Activated B cell treated with CpG ODN at 0.5 μM for 24 hours (primary cell): ENCODE results near the gene CBX2. TPM values are rescaled to one million over a fixed set of nuclear protein-coding genes. Genes with fewer than 3 reads are reported as not detected.
A peak's percentile ranks its signal among the peaks of the same experiment; 100 is the strongest.

Experiments
- ATAC-seq: fragments of 200-7000 bp; cut with Tn5 transposase; one replicate; pipeline ENCODE4 v1.10.0; 2021; ENCODE audit warnings: low read depth, mild to moderate bottlenecking, moderate library complexity
- CTCF ChIA-PET: fragments of 350-600 bp; sonication (Branson Sonifier 250); formaldehyde crosslinking; loops from one replicate; lab custom pipeline; 2021; ENCODE audit warnings: antibody characterized with exemption; lab: Charles Lee
- POLR2A ChIA-PET: fragments of 350-600 bp; sonication (Branson Sonifier 250); formaldehyde crosslinking; loops from one replicate; lab custom pipeline; 2021; ENCODE audit warnings: antibody characterized with exemption; lab: Charles Lee
- DNase-seq: peaks from one replicate; pipeline ENCODE4 v3.0.0; 2022
- H3K27ac Mint-ChIP-seq: one replicate; pipeline ENCODE4 v1.8.0; 2020; ENCODE audit warnings: mixed read lengths
- H3K27me3 Mint-ChIP-seq: one replicate; pipeline ENCODE4 v1.8.0; 2021; ENCODE audit warnings: mixed read lengths
- H3K36me3 Mint-ChIP-seq: one replicate; pipeline ENCODE4 v1.8.0; 2021; ENCODE audit warnings: low read depth, mixed read lengths
- H3K4me1 Mint-ChIP-seq: one replicate; pipeline ENCODE4 v1.8.0; 2021; ENCODE audit warnings: mixed read lengths
- H3K4me3 Mint-ChIP-seq: one replicate; pipeline ENCODE4 v1.8.0; 2020; ENCODE audit warnings: mild to moderate bottlenecking, mixed read lengths
- H3K9me3 Mint-ChIP-seq: one replicate; pipeline ENCODE4 v1.8.0; 2020; ENCODE audit warnings: mixed read lengths
- intact Hi-C: fragments of 100-400 bp; cut with micrococcal nuclease; formaldehyde crosslinking; loops from one replicate; pipeline ENCODE4 v1.15.1; 2024
- total RNA-seq: library from RNA; stranded (reverse); gene quantifications from 2 replicates; pipeline ENCODE4 v1.2.3, GENCODE V29; 2022
- TF ChIP-seq, protein P1 (sequence below): fragments of 200-600 bp; IDR thresholded peaks from one replicate; pipeline ENCODE4 v1.8.0; 2022; ENCODE audit warnings: antibody characterized with exemption, mild to moderate bottlenecking

CBX2 gene
- total RNA-seq, 1 donor from 2014 or later = 0.67 TPM

DNA sequence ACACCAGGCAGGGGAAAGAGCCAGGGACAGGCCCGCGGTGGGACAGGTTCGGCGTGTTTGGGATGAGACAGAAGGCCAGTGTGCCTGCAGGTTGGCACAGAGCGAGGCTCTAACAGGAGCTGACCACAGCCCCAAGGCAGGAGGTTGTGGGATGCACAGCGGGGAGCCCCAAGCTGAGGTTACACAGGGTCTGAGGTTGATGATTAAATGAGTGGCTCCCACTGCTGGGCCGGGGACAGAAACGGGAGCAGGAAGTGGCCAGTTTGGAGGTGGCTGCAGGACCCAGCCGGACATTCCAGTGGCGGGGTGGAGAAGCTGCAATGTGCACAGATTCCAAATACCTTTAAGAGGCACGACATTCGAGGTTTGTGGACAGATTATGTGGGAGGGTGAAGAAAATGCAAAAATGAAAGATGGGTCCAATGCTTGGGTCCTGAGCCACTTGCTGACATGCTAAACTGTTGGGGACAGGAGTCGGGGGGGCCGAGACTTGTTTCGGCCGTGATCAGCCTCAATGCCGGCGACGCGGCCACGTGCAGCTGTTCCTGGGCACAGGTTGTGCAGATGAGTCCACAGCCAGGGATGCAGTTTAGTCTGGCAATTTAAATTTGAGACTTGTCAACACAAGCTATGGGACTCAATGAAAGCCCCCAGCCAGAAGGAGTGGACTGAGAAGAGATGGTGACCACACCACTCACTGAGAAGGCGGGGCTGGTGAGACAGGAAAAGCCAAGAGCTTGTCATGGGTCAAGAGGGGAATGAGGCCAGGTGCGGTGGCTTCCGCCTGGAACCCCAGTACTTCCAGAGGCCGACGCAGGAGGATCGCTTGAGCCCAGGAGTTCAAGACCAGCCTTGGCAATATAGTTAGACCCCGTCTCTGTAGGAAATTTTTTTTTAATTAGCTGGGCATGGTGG, 38.5 kb upstream of the CBX2 start:
- Mint-ChIP-seq H3K27me3 (peaks cover 19% of the 10 kb centered on the region), H3K4me3 (no peak overlapping the region)
- POLR2A ChIA-PET = no interaction called here

DNA sequence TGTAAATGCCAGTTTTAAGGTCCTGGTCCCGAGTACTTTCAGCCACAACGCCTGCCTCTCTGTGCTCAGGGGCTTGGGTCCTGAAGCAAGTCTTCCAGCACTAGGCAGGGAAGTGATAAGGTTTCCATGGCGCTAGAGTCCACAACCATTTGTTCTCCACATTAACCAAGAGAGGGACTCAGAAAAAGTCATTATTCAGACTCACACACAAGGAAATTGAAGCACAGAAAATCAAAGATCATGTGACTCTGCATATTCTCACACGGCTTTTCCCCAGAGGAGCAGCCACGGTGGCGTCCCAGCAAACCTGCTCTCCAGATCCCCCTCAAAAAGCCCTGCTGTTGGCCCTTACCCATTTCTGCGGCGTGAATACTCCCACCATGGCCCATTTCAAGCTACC, 37.5 kb upstream of the CBX2 start:
- Mint-ChIP-seq H3K4me1 (peaks cover 10% of the 10 kb centered on the region), H3K27me3 (peaks cover 22% of the 10 kb centered on the region), H3K4me3 (no peak overlapping the region), H3K27ac (no peak overlapping the region), H3K36me3 (no peaks in the 10 kb centered on the region), H3K9me3 (no peaks in the 10 kb centered on the region)
- intact Hi-C loops = loop anchor here (5.0 kb wide), 1 partner anchor 192 kb away; no protein-coding TSS in a partner anchor
- no peak for DNase-seq
- TF ChIP-seq, protein P1, sequence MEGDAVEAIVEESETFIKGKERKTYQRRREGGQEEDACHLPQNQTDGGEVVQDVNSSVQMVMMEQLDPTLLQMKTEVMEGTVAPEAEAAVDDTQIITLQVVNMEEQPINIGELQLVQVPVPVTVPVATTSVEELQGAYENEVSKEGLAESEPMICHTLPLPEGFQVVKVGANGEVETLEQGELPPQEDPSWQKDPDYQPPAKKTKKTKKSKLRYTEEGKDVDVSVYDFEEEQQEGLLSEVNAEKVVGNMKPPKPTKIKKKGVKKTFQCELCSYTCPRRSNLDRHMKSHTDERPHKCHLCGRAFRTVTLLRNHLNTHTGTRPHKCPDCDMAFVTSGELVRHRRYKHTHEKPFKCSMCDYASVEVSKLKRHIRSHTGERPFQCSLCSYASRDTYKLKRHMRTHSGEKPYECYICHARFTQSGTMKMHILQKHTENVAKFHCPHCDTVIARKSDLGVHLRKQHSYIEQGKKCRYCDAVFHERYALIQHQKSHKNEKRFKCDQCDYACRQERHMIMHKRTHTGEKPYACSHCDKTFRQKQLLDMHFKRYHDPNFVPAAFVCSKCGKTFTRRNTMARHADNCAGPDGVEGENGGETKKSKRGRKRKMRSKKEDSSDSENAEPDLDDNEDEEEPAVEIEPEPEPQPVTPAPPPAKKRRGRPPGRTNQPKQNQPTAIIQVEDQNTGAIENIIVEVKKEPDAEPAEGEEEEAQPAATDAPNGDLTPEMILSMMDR = no peak
- ChIA-PET POLR2A (no interaction called here), CTCF (interaction anchor here (1.4 to 2.2 kb wide), 3 partner anchors 230 to 268 kb away, joined by 3 to 9 read pairs (median 5); no protein-coding TSS in a partner anchor)
- no peak for ATAC-seq

More for the DNA sequence above, 38.5 kb upstream of the CBX2 start:
- Mint-ChIP-seq H3K9me3 (no peaks in the 10 kb centered on the region), H3K4me1 (peaks cover 5% of the 10 kb centered on the region), H3K36me3 (no peaks in the 10 kb centered on the region), H3K27ac (no peak overlapping the region)
- CTCF ChIA-PET = interaction anchor here (1.4 kb wide), 1 partner anchor 253 kb away, joined by 3 read pairs; no protein-coding TSS in a partner anchor
- TF ChIP-seq, protein P1 = no peak
- no peak for ATAC-seq
- DNase-seq = no peak
- intact Hi-C loops = loop anchor here (5.0 kb wide), 1 partner anchor 193 kb away; no protein-coding TSS in a partner anchor

DNA sequence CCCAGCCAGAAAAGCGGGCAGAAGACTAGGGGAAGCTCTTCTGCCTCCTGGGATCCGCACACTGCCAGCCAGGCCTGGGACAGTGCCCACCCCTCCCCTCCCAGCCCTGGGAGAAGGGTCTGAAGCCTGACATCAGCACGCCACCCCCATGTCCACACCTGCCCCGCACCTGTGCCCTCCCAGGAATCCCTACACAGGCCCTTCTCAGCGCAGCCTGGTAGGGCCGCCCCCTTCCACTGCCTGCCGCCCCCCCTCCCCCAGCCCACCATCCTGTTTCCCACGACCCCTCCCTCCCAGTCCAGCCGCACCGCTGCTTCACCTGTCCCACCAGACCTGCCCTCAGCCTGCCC, 36.6 kb upstream of the CBX2 start:
- intact Hi-C loops = loop anchor here (5.0 kb wide), 1 partner anchor 191 kb away; no protein-coding TSS in a partner anchor
- no peak overlapping the region for H3K4me3 Mint-ChIP-seq
- TF ChIP-seq, protein P1 = no peak

DNA sequence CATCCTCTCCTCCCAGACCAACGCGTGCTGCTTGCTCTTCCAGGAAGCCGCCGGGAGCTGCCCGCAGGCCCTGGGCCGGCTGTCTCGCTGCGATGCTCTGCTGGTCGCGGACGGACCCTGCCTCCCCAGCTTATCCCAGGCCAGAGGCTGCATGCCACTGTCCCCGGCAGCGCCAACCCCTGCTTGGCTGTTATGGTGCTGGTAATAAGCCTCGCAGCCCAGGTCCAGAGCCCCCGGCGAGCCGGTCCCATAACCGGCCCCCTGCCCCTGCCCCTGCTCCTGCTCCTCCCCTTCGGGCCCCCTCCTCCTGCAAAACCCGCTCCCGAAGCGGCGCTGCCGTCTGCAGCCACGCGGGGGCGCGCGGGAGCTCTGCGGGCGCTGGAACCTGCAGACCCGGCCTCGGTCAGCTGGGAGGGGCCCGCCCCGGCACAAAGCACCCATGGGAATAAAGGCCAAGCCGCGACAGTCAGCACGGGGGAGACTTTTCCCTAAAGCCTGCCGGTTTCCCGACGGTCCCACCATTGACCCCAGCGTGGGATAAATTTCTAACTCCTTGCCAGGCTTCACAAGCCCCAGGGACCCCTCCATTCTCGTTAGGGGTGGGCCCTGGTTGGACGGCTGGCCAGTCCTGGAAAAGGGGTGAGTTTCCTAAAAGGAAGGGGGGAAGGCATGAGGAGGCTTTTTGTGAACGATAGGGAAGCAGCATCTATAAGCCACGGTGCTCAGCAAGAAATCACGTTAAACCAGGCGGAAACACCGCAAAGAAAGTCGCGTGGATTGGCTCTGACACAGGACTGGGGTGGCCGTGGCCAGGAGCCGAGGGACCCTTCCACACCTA, 36.0 kb upstream of the CBX2 start:
- DNase-seq = peak; percentile 81
- Mint-ChIP-seq H3K27me3 (peaks cover 32% of the 10 kb centered on the region), H3K36me3 (no peaks in the 10 kb centered on the region), H3K27ac (no peak overlapping the region), H3K9me3 (no peaks in the 10 kb centered on the region), H3K4me3 (no peak overlapping the region), H3K4me1 (peaks cover 15% of the 10 kb centered on the region)
- TF ChIP-seq, protein P1 = peak; percentile 58
- intact Hi-C loops = loop anchor here (1.0 to 5.0 kb wide), 3 partner anchors 174 to 249 kb away; no protein-coding TSS in a partner anchor
- ATAC-seq = peak; percentile 83
- ChIA-PET POLR2A (interaction anchor here (0.8 to 0.9 kb wide), 3 partner anchors 10 to 362 kb away, joined by 3 read pairs; no protein-coding TSS in a partner anchor), CTCF (interaction anchor here (1.0 to 2.9 kb wide), 9 partner anchors 9 to 266 kb away, joined by 3 to 11 read pairs (median 5); partner anchors contain the start of gene CBX8)

More for the DNA sequence above, 36.6 kb upstream of the CBX2 start:
- POLR2A ChIA-PET = interaction anchor here (0.8 to 0.9 kb wide), 3 partner anchors 10 to 363 kb away, joined by 3 read pairs; no protein-coding TSS in a partner anchor
- CTCF ChIA-PET = interaction anchor here (1.0 to 2.9 kb wide), 10 partner anchors 8 to 267 kb away, joined by 3 to 11 read pairs (median 5); partner anchors contain the start of gene CBX8
- Mint-ChIP-seq H3K36me3 (no peaks in the 10 kb centered on the region), H3K27me3 (peaks cover 26% of the 10 kb centered on the region), H3K4me1 (peaks cover 15% of the 10 kb centered on the region), H3K9me3 (no peaks in the 10 kb centered on the region), H3K27ac (no peak overlapping the region)
- ATAC-seq (no peak), DNase-seq (no peak)
